Left forelimb (tissue), 1 donor: ENCODE measurements around the gene SH2D7.

ENCODE experiments used
- DNase-seq: peaks from one replicate; pipeline ENCODE4 v3.0.0-alpha.2; 2018; ENCODE audit warnings: low spot score

SH2D7 gene

DNA sequence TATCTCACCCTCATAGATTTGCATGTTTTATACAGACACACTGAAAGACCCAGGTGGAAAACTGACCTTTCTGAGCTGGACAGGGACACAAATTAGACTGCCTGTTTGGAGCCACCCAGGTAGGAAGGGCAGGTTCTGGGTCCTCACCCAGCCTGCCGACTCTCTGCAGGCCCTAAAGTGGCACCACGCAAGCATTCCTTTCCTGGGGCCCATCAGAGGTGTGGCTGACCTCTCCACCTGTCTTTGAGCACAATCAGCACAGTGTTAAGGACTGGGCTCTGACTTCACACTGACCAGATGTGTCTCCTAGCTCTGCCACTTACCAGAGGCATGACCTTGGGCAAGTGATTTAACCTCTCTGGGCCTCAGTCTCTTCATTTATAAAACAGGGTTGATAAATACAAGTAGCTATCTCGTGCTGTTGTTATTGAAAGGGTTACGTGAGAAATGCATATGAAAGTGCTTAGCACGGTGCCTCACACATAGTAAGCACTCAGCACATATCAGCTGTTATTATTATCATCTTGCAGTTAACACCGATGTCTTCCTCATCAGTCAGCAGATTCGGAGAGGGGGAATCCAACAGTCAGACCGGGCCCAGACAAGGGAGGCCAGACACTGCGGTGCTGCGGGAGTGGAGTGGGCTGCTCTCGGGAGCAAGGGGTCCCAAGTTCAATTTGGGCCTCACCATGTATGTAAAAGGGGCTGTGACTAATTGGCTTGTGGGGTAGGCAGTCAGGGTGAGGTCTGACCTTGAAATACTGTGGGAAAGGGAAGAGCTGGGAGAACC lies 12.9 kb upstream of the SH2D7 start:
- no peak for DNase-seq

DNA sequence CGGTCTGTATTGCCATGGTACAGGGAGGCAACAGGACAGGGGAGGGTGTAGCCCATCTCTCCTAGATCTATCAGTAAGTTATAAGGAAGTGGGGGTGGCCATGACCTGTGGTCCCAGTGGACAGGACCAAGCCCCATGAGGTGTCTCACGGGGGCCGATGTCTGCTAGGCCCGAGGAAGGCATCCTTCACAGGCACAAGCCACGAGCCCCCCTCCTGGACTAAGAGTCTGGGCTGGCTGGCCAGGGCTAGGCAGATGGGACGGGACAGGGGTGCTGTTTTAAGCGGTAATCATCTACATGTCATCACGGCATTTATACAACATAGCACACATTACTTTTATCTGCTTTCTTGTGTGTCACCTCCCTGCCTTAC lies 12.3 kb upstream of the SH2D7 start:
- no peak for DNase-seq

DNA sequence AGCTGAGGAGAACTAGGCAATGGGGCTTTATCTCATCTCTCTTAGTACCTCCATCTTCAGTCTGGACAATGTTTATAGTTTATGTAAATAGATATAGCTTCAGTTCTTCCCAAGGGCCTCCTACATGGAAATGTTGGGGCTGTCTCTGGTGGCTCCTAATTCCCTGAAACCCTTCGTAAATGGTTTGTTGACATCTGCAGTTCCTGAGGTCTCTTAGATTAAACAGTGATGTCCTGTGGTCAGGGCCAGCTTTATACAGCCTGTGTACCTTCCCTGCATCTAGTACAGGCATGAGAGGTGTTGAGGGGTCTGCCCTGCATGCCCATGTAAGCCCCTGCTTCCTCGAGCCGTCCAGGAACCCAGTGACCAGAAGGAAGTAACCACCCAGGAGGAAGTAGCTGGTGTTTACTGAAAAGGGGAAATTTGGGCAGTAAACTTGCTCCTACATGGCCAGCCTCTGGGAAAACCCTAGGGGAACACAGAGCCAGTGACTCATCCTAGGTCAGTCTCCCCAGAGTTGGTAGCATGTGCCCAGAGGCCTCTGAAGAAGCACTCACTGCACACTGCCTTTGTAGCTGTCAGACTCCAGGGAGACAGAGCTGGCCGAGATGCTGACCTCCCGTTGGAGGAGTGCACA lies 10.1 kb upstream of the SH2D7 start:
- DNase-seq, result no peak

DNA sequence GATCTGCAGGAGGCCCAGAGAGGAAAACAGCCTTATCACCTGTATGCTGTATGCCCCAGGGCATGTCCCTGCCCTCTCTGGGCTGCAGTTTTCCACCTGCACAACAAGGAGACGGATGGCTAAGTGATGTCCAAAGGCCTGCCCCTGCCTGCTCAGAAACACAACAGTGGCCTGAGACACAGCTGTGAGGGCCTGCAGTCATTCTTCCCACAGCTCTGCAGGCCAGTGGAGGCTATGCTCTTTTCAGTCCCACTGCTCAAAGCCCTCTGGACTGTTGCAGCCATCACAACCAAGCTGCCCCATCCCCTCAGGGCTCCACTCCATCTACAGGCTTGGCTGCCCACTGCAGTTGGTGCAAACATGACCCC lies 9.6 kb upstream of the SH2D7 start:
- no peak for DNase-seq

DNA sequence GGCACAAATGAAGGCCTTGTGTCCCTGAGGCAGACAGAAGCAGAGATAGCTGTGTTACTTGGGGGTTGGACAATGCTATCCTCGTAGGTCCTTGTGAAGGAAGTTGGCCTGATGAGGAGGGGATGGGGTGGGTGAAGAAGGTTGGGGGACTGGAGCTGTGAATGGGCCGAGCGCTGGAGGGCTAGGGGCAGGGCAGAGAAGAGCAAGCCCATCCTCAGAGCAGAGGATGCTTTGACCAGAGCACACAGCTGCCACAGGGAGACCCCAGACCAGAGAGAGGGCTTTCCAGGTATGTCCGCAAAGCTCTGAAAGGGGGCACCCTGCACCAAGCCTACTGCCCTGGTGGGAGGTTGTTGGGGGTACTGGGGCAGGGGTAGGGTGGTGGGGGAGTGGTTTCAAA lies 9.2 kb upstream of the SH2D7 start:
- DNase-seq, result no peak

DNA sequence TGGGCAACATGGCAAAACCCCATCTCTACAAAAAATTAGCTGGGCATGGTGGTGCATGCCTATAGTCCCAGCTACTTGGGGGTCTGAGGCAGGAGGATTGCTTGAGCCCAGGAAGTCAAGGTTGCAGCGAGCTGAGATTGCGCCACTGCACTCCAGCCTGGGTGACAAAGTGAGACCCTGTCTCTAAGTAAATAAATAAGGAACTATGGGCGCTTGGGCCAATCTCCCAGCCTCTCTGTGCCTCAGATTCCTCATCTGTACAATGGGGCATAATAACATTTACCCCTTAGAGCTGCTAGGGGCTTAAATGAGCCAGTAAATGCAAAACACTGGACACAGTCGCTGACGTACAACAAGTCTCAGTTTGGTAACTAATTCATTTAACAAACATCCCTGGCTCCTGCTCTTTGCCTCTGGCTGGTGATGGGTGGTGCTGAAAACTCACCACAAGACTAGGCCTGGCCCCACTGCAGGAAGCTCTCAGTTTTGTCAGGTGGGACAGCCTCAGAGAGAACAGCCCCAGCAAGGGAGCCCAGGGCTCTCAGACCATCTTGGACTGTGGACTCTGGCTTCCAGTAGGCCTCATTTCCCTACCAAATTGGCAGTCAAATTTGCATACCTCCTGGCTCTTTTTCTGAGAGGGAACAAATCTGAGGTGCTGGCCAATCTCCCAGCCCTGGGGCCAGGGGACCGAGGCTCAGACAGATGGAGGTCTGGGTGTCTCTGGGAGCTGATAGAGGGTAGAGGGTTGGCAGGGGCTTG lies 8.5 kb upstream of the SH2D7 start:
- no peak for DNase-seq

DNA sequence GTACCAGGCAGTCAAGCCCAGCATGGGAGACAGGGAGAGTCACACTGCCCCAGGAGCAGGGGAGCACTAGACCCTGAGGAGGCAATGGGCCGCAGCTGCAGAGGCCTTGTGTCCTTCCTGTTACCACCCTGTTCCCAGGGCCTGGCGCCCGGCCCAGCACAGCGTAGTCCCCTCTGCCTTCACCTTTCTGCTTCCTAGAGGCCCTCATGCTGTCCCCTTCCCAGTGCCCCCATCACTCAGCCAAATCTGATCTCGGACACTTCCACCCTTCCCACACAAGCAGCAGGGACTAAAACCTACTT lies 8.0 kb upstream of the SH2D7 start:
- DNase-seq, result no peak

DNA sequence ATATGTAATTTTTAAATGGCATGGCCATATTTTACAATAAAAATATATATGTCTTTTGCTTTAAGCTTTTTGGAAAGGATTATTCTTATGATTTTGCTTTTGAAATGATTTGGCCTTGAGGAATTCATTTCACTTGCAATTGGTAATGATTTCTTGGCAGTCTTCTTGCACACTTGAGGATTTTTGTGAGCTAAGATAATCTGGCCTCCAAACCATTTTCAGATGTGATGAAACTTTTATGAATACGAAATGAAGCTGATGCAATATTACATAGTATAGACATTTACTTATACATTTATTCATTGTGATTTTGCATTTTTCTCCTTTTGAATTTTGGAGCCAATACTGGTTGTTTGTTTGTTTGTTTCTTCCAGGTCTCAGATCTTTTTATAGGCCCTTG lies 6.4 kb upstream of the SH2D7 start:
- DNase-seq, result no peak

DNA sequence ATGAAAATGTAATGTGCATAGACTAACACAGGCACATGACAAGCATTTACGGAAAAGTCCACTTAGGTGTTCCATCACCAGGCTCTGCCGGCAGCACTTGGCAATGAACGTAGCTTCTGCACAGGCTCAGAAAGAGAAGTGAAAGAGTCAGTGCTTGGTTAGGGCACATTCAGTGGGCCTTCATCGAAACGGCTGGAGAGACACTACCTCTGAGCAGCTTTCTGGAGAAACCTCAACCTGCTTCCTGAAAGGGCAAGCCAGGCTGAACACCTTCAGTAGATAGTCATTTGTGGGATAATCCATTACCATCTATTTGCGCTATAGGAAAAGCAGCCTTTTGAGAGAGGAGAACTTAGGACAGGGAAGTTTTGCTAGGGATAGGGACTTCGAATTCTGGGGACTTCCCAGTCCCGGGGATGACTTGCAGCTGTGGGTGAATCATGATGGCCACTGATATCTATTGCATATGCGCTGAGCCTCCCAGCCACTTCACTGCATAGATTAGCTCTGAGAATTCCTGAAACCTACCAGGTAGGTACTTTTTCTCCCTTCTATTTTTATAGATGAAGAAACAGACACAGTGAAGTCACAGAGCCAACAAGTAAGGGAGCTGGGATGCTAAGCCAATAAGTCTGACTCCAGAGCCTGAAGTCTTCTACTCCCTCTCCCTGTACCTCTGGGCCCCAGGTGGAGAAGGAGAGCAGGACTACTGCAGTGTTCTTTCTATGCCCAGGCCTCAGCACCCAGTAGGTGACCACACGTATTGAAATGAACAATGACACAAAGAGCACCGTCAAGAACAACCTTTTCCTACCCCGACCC lies 4.2 kb upstream of the SH2D7 start:
- DNase-seq, result no peak

DNA sequence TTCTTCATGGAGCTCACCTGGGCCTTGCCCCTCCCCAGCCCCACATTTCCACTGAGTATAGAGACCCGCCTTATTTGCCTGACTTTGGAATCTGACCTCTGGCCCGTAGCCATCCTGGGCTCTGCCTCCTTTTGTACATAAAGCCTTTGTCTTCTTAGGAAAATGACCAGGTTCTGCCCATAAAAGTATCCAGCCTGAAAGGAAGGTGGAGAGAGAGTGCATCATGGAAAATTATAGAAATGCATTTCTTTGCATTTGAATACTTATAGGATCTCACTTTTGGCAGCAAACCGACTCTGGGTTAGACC lies 3.6 kb upstream of the SH2D7 start:
- DNase-seq, result no peak

DNA sequence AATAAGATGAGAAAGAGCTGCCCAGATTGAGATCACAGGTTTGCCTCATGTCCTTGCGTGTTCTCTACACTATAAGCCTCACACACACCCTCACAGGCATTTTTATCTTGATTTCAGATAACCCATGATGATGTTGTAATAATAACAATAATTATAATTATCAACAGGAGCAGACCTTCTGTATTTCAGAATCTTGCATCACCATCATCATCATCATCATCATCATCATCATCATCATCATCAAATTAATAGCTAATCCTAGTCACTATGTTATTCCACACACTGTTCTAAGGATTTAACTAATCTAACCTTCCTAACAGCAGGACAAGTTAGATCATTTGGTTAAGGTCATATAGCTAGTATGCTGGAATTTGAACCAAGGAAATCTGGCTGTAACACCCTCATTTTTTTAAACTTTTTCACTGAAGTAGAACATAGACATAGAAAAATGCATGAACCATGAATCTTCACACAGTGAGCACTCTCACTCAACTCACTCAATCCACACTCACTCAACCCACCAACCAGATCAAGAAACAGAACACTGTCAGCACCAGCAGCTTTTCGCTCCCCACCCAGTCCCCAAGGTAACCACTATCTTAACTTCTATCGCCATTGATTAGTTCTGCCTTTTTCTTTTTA lies 1.8 kb upstream of the SH2D7 start:
- no peak for DNase-seq

DNA sequence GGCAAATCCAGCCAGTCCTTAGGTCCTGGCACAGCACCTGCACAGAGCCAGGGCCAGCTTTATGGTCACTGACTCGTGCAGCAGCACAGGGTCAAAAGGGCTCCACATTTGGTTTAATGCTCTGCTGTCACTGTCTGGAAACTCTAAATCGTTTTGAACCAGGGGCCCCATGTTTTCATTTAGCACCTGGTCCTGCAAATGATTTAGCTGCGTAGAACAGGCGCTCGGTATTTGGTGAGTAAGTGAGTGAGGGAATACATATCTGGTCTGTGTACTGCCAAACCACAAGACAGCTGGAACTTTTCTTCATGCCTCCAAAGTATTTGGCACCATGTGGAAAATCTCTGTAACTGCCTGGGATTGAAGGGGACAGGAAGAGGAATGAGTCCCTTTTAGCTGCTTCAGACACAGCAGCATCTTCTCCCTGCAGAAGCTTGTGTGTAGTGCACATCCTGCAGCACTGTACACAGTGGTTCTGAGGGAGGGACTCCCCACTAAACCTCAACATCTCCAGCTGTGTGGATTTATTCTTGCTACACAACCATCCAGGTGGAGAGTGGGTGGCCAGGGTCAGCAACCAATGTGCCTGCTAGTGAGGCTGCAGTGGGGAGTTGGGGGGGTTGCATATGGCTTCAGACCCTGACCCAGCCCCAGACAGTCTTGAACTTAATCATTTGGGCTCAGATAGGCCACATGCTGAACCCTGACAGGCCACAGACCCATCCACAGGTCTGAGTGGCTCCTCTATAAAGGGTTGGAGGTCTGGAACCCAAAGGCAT lies 1.1 kb downstream of the SH2D7 start:
- no peak for DNase-seq

DNA sequence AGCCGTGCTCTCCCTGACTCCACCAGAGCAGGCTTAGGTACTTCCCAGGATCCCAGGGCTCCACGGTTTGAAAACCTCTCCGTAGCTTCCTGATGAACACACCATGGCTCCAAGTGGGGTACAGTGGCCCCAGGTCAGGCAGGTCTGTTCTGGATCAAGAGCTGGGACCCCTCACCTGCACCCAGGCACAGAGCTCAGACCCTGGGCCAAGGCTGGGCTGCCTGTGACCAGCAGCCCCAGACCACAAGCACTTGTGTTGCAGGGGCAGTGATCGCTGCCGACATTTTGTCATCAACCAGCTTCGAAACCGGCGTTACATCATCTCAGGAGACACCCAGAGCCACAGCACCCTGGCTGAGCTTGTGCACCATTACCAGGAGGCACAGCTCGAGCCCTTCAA lies 5.3 kb downstream of the SH2D7 start:
- DNase-seq, result no peak

DNA sequence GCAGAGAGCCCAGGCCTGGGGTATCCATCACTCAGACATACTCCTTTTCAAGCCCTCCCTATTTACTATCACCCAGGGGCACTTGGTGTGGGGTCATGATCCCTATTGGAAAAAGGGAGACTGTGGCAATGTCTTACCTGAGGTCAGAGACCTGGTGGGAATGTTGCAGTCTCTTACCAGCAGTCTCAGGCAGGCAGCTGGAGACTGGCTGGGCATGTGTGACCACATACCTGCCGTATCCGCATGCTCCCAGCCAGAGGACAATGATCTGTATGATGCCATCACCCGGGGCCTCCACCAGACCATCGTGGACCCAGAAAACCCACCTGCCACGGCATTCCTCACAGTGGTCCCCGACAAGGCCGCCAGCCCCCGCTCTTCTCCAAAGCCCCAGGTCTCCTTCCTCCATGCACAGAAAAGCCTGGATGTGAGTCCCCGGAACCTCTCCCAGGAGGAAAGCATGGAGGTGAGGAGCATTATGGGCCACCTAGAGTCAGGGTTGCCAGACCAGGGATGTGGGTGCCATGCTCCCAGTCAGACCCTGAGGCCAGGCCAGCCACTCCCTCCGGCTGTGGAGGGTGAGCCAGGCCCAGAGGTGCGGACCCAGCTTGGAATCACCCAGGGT lies 5.9 kb downstream of the SH2D7 start:
- no peak for DNase-seq

DNA sequence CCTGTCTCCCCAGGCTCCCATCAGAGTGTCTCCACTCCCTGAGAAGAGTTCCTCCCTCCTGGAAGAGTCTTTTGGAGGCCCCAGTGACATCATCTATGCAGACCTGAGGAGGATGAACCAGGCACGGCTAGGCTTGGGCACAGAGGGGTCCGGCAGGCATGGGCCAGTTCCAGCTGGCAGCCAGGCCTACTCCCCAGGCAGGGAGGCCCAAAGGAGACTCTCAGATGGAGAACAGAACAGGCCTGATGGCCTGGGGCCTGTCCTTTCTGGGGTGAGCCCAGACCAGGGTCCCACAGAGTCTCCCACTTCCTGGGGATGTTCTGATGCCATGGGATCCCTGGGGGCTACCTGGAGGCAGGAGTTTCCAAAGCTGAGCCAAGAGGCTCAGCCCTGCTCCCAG lies 8.5 kb downstream of the SH2D7 start:
- no peak for DNase-seq

DNA sequence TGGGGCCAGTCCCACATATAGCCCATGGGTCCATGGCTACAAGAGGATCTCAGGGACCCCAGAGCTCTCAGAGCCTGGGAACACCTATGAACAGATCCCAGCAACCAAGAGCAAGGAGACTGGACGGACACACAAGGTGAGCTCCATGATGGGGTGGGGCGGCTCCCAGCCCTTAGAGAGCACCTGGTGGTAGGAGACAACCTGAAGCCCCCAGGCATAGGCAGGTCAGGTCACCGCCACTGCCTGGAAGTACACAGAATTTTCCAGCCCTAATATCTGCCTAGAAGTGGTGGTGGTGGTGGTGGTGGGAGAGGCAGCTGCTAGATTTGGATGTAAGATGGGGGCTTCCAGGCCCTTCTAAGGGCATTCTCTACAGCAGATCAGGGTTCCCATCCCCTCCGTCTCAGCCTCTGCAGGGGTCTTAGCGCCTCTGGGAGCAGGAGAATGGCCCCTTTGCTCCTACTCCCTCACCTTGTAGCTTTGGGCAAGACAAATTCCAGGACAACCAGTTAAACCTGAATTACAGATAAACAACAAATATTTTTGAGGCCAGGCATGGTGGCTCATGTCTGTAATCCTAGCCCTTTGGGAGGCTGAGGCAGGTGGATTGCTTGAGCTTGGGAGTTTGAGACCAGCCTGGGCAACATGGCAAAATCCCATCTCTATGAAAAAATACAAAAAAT lies 9.2 kb downstream of the SH2D7 start:
- no peak for DNase-seq

DNA sequence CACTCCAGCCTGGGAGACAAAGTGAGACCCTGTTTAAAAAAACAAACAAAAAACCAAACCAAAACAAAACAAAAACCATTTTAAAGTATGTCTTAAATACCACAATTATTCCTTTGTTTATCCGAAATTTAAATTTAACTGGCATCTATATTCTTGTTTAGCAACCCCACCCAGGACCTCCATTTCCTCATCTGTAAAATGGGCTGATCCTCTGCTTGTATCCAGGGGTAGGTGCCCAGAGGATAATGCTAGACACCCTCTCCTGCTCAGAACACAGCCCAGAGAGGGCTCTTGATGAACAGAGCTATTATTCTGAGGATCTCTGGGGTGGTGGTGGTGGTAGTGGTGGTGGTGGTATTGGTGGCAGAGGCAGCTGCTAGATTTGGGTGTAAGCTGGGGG lies 9.8 kb downstream of the SH2D7 start:
- no peak for DNase-seq

DNA sequence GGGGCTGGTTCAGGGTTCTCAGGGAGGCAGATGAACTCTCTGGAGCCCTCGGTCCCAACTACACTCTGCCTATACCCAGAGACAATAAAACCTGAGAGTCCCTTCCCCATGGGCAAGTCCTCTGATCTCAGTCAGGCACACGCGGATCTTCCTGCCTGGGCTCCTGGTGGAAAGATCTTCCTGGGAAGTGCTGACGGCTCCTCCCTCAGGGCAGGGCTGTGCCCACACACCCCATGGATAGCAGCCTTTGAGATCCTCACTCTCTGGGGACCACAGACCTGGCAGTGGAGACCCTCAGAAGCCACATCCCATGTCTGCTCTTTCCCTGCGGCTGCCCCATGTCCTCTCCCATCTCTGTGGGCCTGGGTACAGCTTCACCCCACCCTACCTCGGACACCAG lies 10.4 kb downstream of the SH2D7 start:
- no peak for DNase-seq

DNA sequence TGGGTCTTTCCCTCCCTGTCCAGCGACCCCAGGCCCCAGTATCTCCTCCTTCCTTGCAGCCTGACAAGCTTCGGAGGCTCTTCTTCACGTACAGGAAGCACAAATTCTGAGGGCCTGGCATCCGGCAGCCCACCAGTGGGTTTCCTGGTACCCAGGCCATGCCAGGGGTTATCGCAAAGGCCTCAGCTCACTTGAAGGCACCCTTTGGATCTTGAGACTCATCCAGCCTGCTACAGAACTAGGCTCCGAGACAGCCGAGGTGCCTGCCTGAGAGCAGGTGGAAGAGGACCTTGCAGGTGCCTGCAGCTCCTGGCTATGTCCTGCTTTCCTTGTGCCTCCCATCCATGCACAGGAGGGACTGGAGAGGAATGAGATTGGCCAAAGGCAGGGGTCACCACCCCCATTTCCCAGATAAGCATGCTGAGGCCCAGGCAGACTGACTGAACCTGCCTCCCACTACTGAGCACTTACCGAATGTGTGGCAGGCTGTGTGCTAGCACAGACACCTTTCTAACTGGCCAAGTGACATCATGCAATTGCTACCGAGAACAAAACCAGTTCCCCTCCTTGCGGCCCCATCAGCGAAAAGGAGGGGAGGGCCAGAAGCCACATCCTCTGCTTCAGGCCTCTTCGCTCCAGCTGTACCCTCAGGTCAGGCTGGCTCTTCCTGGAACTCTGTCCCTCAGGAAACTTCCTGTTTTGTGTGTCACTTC lies 11.2 kb downstream of the SH2D7 start:
- no peak for DNase-seq

DNA sequence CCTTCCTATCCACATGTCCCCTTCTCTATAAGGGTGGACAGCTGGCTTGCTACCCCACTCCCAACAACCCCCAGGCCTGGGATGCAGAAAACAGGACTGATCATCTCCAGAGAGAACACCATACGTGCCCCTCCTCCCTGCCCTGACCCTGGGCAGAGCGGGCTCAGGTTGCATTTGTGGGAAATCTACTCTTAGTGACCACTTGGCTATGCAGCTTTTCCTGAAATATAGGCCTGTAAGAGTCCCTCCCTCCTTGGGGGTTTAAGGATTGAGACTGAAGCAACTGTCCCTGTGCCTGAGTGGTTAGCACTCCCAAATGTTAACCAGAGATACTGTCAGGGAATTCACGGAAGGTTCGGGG lies 11.7 kb downstream of the SH2D7 start:
- DNase-seq, result no peak
